HG02943 (cell line): ENCODE data around the gene TAL1.
"Not testable (repeated sequence)": the region's sequence is repeated elsewhere in the genome, so short reads cannot be mapped to it uniquely, and the experiment has no call there.

Source experiments
- ATAC-seq: cut with Tn5 transposase; IDR thresholded peaks from one replicate; pipeline ENCODE4 v1.9.1; 2021; ENCODE audit warnings: mild to moderate bottlenecking, low read depth, moderate library complexity; ENCODE audit not compliant: unreplicated experiment

The TAL1 gene

GRCh38 chr1:47213230-47213963 is 18.6 kb downstream of the TAL1 start:
- ATAC-seq: no peak

GRCh38 chr1:47212636-47213229 is 19.3 kb downstream of the TAL1 start:
- no peak for ATAC-seq

- ATAC-seq: no peak
Measured at GRCh38 chr1:47211796-47212269, 20.2 kb downstream of the TAL1 start.

DNA sequence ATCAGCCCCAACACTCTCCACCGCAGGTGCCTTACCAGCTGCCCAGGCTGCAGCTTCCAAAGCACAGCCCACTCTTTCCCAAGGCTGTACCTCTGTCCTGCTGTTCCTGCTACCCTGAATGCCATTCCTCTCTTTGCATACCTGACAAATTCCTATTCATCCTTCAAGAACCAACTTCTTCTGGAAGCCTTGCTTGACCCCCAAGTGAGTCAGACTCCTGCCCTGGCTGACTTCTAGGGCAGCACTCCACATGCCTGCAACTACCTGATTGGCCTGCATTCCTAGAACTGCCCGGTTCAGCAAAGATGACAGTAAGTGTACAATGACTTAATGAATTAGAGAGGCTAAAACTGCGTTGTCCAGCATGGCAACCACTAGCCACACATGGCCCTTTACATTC is 21.4 kb downstream of the TAL1 start:
- no peak for ATAC-seq

- no peak for ATAC-seq
Measured at GRCh38 chr1:47209725-47210325, 22.2 kb downstream of the TAL1 start.

DNA sequence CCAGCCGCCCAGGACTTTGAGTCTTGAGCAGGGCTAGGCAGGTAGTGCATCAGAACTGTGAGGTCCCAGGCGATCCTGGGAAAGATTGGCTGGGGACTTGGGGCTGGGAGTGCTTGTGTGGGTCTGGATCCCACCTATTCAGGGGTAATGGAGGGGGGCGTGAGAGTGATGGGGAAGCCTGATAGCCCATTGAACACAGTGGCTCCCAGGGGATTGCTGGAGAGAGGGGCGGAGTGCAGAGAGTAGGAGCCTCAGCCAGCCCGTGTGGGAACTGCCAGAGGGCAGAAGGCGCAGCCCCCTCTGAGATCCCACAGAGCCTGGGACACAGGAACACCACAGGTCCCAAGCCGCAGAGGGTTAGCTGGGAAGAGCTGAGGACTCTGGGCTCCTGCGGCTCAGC is 22.9 kb downstream of the TAL1 start:
- ATAC-seq: no peak

DNA sequence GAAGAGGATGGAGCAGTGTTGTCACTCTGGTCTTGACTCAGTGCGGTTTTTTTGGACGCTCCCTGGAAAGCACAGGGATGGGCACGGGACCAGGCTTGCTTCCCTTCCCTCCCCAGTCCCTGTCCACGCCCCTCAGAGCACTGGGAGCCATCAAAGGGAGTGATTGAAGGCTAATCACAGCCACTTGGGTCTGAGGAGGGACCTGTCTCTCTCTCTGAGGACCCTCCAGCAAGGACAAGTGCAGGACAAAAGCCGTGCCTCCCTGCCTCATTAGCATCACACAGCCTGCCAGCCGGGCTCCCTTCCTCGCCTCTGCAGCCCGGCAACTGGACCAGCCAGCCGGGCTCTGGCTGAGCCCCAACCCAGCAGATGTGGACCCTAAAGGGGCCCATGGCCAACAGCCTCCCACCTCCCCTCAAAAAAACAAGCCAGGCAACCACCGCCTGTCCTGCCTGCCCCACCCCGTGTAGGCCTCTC is 23.6 kb downstream of the TAL1 start:
- no peak for ATAC-seq

DNA sequence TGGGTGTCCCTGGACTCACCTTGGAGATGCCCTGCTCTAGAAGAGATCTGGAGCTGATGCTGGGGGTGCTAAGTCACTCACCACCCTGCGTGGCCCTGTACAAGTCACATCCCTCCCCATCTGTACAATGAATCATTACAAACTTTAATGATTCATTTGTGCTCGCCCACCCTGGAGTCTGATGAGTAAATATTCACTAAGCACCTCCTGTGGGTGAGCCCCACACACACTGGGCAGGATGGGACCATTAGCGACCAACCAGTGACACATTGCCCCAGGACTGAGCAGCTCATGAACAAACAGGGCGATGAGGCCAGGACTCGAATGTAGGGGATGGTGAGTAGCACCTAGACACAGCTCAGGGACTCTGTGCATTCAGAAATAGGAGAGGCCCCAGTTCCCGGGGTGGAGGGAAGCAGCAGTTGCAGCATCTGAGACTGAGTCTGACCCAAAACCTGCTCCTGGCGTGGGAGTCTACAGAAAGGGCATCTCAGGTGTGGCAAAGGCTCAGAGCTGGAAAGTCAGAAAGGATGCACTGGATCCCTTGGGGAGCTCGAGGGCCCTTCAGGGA is 24.1 kb downstream of the TAL1 start:
- ATAC-seq: no peak

- no peak for ATAC-seq
Measured at GRCh38 chr1:47205918-47206317, 26.1 kb downstream of the TAL1 start.

DNA sequence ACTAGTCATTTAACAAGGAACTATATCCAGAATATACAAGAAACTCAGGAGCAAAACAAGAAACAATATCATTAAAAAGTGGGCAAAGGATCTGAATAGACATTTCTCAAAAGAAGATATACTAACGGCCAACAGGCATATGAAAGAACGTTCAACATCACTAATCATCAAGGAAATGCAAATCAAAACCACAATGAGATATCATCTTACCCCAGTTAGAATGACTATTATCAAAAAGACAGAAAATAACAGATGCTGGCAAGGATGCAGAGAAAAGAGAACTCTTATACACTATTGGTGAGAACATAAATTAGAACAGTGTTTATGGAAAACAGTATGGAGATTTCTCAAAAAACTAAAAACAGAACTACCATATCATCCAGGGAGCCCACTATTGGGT is 28.5 kb downstream of the TAL1 start:
- not testable (repeated sequence) for ATAC-seq

DNA sequence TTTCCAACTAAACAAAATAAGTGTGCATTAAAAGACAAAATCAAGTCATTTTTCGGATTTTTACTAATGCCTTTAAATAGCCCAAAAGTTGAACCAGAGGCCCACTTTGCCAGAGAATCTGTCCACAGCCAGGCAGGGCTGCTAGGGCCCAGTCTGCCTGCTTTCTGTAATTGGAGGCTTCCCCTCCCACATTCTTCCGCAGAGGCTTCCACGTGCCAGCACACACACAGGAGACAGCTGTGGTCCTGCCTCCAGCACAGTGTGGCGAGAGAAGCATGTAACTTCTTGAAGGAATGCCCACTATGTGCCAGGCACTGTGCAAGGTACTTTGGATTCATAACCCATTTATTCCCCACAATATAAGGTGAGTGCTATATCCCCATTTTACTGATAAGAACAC is 30.8 kb downstream of the TAL1 start:
- no peak for ATAC-seq

- no peak for ATAC-seq
Measured at GRCh38 chr1:47198214-47198613, 33.8 kb downstream of the TAL1 start.

DNA sequence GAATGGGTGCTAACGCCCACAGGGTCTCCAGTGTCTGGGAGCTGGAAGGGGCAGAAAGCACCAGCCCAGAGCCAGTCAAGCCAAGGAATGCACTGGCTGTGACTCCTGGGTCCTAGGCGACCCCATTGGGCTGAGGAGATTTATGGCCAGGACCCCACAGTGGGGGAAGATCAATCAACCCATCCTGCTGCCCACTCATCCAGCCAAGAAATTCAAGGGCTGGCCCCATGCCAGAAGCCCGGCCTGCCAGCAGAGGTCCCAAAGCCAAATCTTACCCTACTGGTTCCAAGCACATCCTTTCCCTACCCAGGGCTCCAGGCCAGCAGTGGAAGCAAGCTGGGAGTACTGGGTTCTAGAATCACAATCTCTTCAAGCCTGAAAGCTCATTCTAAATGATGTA is 35.4 kb downstream of the TAL1 start:
- ATAC-seq: no peak

GRCh38 chr1:47195981-47196380 is 36.0 kb downstream of the TAL1 start:
- not testable (repeated sequence) for ATAC-seq

GRCh38 chr1:47194311-47194710 is 37.7 kb downstream of the TAL1 start:
- no peak for ATAC-seq

DNA sequence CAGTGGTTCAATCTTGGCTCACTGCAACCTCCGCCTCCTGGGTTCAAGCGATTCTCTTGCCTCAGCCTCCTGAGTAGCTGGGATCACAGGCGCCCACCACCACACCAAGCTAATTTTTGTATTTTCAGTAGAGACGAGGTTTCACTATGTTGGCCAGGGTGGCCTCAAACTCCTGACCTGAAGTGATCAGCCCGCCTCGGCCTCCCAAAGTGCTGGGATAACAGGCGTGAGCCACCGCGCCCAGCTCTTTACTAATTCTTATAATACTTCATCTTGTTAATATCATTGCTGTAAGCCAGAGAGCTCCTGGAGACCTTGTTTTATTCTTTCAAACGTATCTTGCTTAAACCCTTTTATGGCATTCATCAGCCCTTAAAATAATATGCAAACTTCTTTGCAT is 38.5 kb downstream of the TAL1 start:
- ATAC-seq: not testable (repeated sequence)

DNA sequence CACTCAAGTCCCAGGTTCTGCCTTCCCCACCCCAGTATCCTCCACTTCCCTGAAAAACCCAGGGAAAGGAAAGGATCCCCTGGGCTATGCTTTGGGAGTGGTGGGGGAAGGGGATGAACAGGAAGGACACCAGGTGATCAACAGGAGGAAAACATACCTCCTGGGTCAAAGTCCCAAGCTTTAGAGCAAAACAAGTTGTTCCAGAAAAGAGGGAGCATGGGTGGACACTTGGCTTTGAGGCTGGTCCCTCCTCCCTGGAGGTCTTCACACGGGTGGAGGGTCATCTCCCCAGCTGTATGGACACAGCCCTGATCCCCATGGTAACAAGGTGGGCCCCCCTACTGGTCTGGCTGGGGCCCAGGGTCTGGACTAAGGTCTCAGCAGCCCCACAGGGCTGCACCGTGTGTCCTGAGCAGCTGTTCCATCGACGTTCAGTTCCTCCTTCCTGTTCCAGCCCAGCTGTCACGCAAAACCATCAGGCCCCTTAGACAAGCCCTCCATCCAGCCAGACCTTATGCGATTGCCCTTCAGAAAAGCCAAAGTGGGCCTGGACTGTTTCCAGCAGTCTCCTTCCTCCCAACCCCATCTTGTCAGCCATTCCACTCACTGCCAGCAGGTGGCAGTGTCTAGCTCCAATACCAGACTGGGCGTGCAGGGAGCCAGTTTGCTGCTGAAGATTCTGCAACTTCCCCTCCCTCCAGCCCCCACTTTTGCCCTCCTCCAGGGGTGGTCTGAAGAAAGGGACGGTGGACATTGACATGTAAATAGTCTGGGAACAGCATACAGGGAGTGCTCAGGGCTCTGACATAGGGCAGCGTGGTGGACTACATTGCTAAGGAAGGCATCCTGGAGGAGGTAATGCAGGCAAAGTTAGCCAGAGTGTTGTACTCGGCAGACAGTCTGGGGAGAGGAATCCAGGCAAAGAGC is 39.3 kb downstream of the TAL1 start:
- ATAC-seq: no peak

GRCh38 chr1:47191940-47192457 is 40.0 kb downstream of the TAL1 start:
- no peak for ATAC-seq

DNA sequence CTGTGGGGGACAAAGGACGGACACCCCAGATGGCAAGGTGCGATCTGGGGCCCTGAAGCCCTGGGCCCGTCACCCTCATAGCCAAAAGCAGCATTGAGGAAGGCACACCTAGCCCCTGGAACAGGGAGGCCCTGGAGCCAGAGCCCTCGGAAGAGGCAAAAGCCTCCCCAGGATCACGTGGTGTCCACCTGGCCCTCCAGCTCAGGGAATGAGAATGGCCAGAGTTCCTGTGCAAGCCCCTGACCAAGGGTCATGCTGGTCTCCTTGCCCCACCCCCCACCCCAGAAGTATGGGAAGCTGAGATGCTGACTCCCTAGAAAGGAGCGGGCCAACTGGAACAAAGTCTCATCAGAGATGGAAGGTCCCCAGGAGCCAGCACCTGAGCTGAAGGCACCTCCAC is 41.2 kb downstream of the TAL1 start:
- no peak for ATAC-seq

- ATAC-seq: no peak
Measured at GRCh38 chr1:47190509-47190855, 41.5 kb downstream of the TAL1 start.
